WTC11 (cell line): ENCODE data around the gene CCDC15. TPM values are rescaled to one million over a fixed set of nuclear protein-coding genes. Genes with fewer than 3 reads are reported as not detected.
A peak's percentile ranks its signal among the peaks of the same experiment; 100 is the strongest.

Experiments used
- ATF1 ChIP-seq: sonication (generic); formaldehyde crosslinking; IDR thresholded peaks from 2 replicates; pipeline ENCODE4 v1.8.1; 2023; ENCODE audit warnings: mild to moderate bottlenecking, moderate library complexity, missing genetic modification reagents
- ATF2 ChIP-seq: sonication (generic); formaldehyde crosslinking; IDR thresholded peaks from 2 replicates; pipeline ENCODE4 v1.8.1; 2022; ENCODE audit warnings: low read depth, missing genetic modification reagents, borderline replicate concordance
- CBFB ChIP-seq: sonication (generic); formaldehyde crosslinking; IDR thresholded peaks from 2 replicates; pipeline ENCODE4 v1.8.1; 2022; ENCODE audit warnings: mild to moderate bottlenecking, low read depth, missing genetic modification reagents
- CREB1 ChIP-seq: sonication (generic); formaldehyde crosslinking; IDR thresholded peaks from 2 replicates; pipeline ENCODE4 v1.8.0; 2023; ENCODE audit warnings: mild to moderate bottlenecking, missing genetic modification reagents
- ETV6 ChIP-seq: sonication (generic); formaldehyde crosslinking; IDR thresholded peaks from 2 replicates; pipeline ENCODE4 v1.8.1; 2022; ENCODE audit warnings: mild to moderate bottlenecking, missing genetic modification reagents
- FOXK1 ChIP-seq: sonication (generic); formaldehyde crosslinking; IDR thresholded peaks from 2 replicates; pipeline ENCODE4 v1.8.0; 2022; ENCODE audit warnings: mild to moderate bottlenecking, moderate library complexity, missing genetic modification reagents
- IRF1 ChIP-seq: sonication (generic); formaldehyde crosslinking; IDR thresholded peaks from 2 replicates; pipeline ENCODE4 v1.8.0; 2023; ENCODE audit warnings: missing genetic modification reagents
- IRF2 ChIP-seq: sonication (generic); formaldehyde crosslinking; IDR thresholded peaks from 2 replicates; pipeline ENCODE4 v1.8.0; 2022; ENCODE audit warnings: low read depth, missing genetic modification reagents, borderline replicate concordance
- KAT7 ChIP-seq: sonication (generic); formaldehyde crosslinking; IDR thresholded peaks from 2 replicates; pipeline ENCODE4 v1.8.1; 2023; ENCODE audit warnings: missing genetic modification reagents, mild to moderate bottlenecking, borderline replicate concordance
- NFATC4 ChIP-seq: fragments of 250-450 bp; sonication (Bioruptor Pico); IDR thresholded peaks from 2 replicates; pipeline ENCODE4 v1.9.0; 2021; ENCODE audit warnings: mild to moderate bottlenecking
- NFE2L1 ChIP-seq: sonication (generic); formaldehyde crosslinking; IDR thresholded peaks from 2 replicates; pipeline ENCODE4 v1.8.1; 2023; ENCODE audit warnings: missing genetic modification reagents
- NR2C2 ChIP-seq: sonication (generic); formaldehyde crosslinking; IDR thresholded peaks from 2 replicates; pipeline ENCODE4 v1.8.0; 2022; ENCODE audit warnings: mild to moderate bottlenecking, missing genetic modification reagents
- OVOL2 ChIP-seq: fragments of 250-450 bp; sonication (Bioruptor Pico); IDR thresholded peaks from 2 replicates; pipeline ENCODE4 v1.9.0; 2021; ENCODE audit warnings: mild to moderate bottlenecking, borderline replicate concordance
- SMAD3 ChIP-seq: sonication (generic); formaldehyde crosslinking; IDR thresholded peaks from 2 replicates; pipeline ENCODE4 v1.8.0; 2022; ENCODE audit warnings: missing genetic modification reagents, mild to moderate bottlenecking, borderline replicate concordance
- SMAD4 ChIP-seq: sonication (generic); formaldehyde crosslinking; IDR thresholded peaks from 2 replicates; pipeline ENCODE4 v1.8.0; 2022; ENCODE audit warnings: mild to moderate bottlenecking, missing genetic modification reagents
- TP53 ChIP-seq: sonication (generic); formaldehyde crosslinking; IDR thresholded peaks from 2 replicates; pipeline ENCODE4 v1.8.1; 2023; ENCODE audit warnings: mild to moderate bottlenecking, missing genetic modification reagents
- USF1 ChIP-seq: sonication (generic); formaldehyde crosslinking; IDR thresholded peaks from 2 replicates; pipeline ENCODE4 v1.8.0; 2022; ENCODE audit warnings: mild to moderate bottlenecking, missing genetic modification reagents
- USF2 ChIP-seq: sonication (generic); formaldehyde crosslinking; IDR thresholded peaks from 2 replicates; pipeline ENCODE4 v1.8.1; 2023; ENCODE audit warnings: mild to moderate bottlenecking, missing genetic modification reagents, moderate library complexity
- ZNF138 ChIP-seq: sonication (generic); formaldehyde crosslinking; conservative IDR thresholded peaks from 2 replicates; pipeline ENCODE4 v1.8.1; 2022; ENCODE audit warnings: mild to moderate bottlenecking, moderate library complexity, missing genetic modification reagents
- ZNF263 ChIP-seq: sonication (generic); formaldehyde crosslinking; IDR thresholded peaks from 2 replicates; pipeline ENCODE4 v1.8.1; 2022; ENCODE audit warnings: low read depth, mild to moderate bottlenecking, moderate library complexity, missing genetic modification reagents
- ZNF317 ChIP-seq: sonication (generic); formaldehyde crosslinking; IDR thresholded peaks from 2 replicates; pipeline ENCODE4 v1.8.1; 2023; ENCODE audit warnings: low read depth, mild to moderate bottlenecking, moderate library complexity, missing genetic modification reagents, borderline replicate concordance
- ZNF423 ChIP-seq: fragments of 250-450 bp; sonication (Bioruptor Pico); IDR thresholded peaks from 2 replicates; pipeline ENCODE4 v2.1.2; 2022; ENCODE audit warnings: mild to moderate bottlenecking, moderate library complexity
- total RNA-seq: library from RNA; stranded (reverse); gene quantifications from 3 replicates; pipeline ENCODE4 v1.2.3, GENCODE V29; 2021
- TF ChIP-seq, protein P1 (sequence below): fragments of 250-450 bp; sonication (Bioruptor Pico); IDR thresholded peaks from 2 replicates; pipeline ENCODE4 v1.9.0; 2021; ENCODE audit warnings: mild to moderate bottlenecking, borderline replicate concordance
- TF ChIP-seq, protein P2 (sequence below): sonication (generic); formaldehyde crosslinking; IDR thresholded peaks from 2 replicates; pipeline ENCODE4 v1.8.1; 2022; ENCODE audit warnings: missing genetic modification reagents, borderline replicate concordance
- TF ChIP-seq, protein P3 (sequence below): sonication (generic); formaldehyde crosslinking; IDR thresholded peaks from 2 replicates; pipeline ENCODE4 v1.8.0; 2023; ENCODE audit warnings: missing genetic modification reagents, mild to moderate bottlenecking, borderline replicate concordance

Gene CCDC15
- total RNA-seq, 1 experiment from 2014 or later = 2.4 TPM

- TF ChIP-seq, protein P1, sequence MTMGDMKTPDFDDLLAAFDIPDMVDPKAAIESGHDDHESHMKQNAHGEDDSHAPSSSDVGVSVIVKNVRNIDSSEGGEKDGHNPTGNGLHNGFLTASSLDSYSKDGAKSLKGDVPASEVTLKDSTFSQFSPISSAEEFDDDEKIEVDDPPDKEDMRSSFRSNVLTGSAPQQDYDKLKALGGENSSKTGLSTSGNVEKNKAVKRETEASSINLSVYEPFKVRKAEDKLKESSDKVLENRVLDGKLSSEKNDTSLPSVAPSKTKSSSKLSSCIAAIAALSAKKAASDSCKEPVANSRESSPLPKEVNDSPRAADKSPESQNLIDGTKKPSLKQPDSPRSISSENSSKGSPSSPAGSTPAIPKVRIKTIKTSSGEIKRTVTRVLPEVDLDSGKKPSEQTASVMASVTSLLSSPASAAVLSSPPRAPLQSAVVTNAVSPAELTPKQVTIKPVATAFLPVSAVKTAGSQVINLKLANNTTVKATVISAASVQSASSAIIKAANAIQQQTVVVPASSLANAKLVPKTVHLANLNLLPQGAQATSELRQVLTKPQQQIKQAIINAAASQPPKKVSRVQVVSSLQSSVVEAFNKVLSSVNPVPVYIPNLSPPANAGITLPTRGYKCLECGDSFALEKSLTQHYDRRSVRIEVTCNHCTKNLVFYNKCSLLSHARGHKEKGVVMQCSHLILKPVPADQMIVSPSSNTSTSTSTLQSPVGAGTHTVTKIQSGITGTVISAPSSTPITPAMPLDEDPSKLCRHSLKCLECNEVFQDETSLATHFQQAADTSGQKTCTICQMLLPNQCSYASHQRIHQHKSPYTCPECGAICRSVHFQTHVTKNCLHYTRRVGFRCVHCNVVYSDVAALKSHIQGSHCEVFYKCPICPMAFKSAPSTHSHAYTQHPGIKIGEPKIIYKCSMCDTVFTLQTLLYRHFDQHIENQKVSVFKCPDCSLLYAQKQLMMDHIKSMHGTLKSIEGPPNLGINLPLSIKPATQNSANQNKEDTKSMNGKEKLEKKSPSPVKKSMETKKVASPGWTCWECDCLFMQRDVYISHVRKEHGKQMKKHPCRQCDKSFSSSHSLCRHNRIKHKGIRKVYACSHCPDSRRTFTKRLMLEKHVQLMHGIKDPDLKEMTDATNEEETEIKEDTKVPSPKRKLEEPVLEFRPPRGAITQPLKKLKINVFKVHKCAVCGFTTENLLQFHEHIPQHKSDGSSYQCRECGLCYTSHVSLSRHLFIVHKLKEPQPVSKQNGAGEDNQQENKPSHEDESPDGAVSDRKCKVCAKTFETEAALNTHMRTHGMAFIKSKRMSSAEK = no peak
- peak; percentile 75 for TF ChIP-seq ZNF138 (CRISPR knock-in tag)
- TF ChIP-seq TP53 (CRISPR knock-in tag) = peak; percentile 97
- 0 out of 2 replicates have a peak, but pooled peaks have one; percentile 15 for TF ChIP-seq USF2 (CRISPR knock-in tag)
- TF ChIP-seq FOXK1 = peak; percentile 93
- no peak for TF ChIP-seq OVOL2 (CRISPR knock-in tag)
- TF ChIP-seq CREB1 (CRISPR knock-in tag) = peak; percentile 93
- peak; percentile 92 for TF ChIP-seq SMAD3 (CRISPR knock-in tag)
- TF ChIP-seq NFATC4 (CRISPR knock-in tag) = no peak
- peak; percentile 90 for TF ChIP-seq SMAD4
- TF ChIP-seq, protein P2, sequence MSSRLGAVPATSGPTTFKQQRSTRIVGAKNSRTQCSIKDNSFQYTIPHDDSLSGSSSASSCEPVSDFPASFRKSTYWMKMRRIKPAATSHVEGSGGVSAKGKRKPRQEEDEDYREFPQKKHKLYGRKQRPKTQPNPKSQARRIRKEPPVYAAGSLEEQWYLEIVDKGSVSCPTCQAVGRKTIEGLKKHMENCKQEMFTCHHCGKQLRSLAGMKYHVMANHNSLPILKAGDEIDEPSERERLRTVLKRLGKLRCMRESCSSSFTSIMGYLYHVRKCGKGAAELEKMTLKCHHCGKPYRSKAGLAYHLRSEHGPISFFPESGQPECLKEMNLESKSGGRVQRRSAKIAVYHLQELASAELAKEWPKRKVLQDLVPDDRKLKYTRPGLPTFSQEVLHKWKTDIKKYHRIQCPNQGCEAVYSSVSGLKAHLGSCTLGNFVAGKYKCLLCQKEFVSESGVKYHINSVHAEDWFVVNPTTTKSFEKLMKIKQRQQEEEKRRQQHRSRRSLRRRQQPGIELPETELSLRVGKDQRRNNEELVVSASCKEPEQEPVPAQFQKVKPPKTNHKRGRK (CRISPR knock-in tag) = 0 out of 2 replicates have a peak, but pooled peaks have one; percentile 43
- TF ChIP-seq, protein P3, sequence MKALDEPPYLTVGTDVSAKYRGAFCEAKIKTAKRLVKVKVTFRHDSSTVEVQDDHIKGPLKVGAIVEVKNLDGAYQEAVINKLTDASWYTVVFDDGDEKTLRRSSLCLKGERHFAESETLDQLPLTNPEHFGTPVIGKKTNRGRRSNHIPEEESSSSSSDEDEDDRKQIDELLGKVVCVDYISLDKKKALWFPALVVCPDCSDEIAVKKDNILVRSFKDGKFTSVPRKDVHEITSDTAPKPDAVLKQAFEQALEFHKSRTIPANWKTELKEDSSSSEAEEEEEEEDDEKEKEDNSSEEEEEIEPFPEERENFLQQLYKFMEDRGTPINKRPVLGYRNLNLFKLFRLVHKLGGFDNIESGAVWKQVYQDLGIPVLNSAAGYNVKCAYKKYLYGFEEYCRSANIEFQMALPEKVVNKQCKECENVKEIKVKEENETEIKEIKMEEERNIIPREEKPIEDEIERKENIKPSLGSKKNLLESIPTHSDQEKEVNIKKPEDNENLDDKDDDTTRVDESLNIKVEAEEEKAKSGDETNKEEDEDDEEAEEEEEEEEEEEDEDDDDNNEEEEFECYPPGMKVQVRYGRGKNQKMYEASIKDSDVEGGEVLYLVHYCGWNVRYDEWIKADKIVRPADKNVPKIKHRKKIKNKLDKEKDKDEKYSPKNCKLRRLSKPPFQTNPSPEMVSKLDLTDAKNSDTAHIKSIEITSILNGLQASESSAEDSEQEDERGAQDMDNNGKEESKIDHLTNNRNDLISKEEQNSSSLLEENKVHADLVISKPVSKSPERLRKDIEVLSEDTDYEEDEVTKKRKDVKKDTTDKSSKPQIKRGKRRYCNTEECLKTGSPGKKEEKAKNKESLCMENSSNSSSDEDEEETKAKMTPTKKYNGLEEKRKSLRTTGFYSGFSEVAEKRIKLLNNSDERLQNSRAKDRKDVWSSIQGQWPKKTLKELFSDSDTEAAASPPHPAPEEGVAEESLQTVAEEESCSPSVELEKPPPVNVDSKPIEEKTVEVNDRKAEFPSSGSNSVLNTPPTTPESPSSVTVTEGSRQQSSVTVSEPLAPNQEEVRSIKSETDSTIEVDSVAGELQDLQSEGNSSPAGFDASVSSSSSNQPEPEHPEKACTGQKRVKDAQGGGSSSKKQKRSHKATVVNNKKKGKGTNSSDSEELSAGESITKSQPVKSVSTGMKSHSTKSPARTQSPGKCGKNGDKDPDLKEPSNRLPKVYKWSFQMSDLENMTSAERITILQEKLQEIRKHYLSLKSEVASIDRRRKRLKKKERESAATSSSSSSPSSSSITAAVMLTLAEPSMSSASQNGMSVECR = peak; percentile 98
- TF ChIP-seq KAT7 = peak; percentile 97; the same call in 1 of the 2 replicates
- peak; percentile 95 for TF ChIP-seq IRF1 (CRISPR knock-in tag)
- peak; percentile 96 for TF ChIP-seq ETV6 (CRISPR knock-in tag)
- TF ChIP-seq IRF2 (CRISPR knock-in tag) = peak; percentile 91
- TF ChIP-seq USF1 (CRISPR knock-in tag) = peak; percentile 75
- TF ChIP-seq ZNF423 = no peak
- peak; percentile 90; the same call in 1 of the 2 replicates for TF ChIP-seq ATF1 (CRISPR knock-in tag)
- peak; percentile 83 for TF ChIP-seq ZNF317 (CRISPR knock-in tag)
- peak; percentile 64; the same call in 1 of the 2 replicates for TF ChIP-seq ATF2 (CRISPR knock-in tag)
- TF ChIP-seq ZNF263 = peak; percentile 86; the same call in 1 of the 2 replicates
- peak; percentile 78; the same call in 1 of the 2 replicates for TF ChIP-seq CBFB (CRISPR knock-in tag)
- peak; percentile 90 for TF ChIP-seq NFE2L1 (CRISPR knock-in tag)
- peak; percentile 79 for TF ChIP-seq NR2C2 (CRISPR knock-in tag)
These were observed 33.0 kb upstream of the CCDC15 start (continued) for GRCh38 chr11:124920870-124921609.
